HEK293 (cell line): ENCODE results near the gene VOPP1.

Source experiments
- CTCF ChIA-PET: fragments of 350-600 bp; formaldehyde crosslinking; extraction: SDS; loops from one replicate; lab custom pipeline; 2021; ENCODE audit warnings: antibody characterized with exemption; lab: Yijun Ruan, JAX
- POLR2A ChIA-PET: fragments of 300-600 bp; formaldehyde crosslinking; extraction: SDS; loops from one replicate; lab custom pipeline; 2020; ENCODE audit warnings: antibody characterized with exemption, inconsistent platforms; lab: Yijun Ruan, JAX
- H3K27ac ChIP-seq: fragments of 200-500 bp; sonication (Bioruptor generic); 2 replicates; pipeline ENCODE4 v1.5.1; 2014; ENCODE audit warnings: low read depth, low read length, control low read depth, inconsistent platforms; ENCODE audit errors: extremely low read depth
- H3K36me3 ChIP-seq, 2 experiments: fragments of 200-500 bp in 1 of 2; sonication (Bioruptor generic) in 1 of 2; 1 replicate in 1 of 2; 2 replicates in 1 of 2; pipeline ENCODE4 v1.5.1; 2014 to 2017; ENCODE audit warnings: inconsistent platforms in 2 of 2, low read length in 2 of 2; ENCODE audit not compliant: control insufficient read depth in 2 of 2, insufficient read depth in 1 of 2
- H3K4me1 ChIP-seq: fragments of 200-500 bp; sonication (Bioruptor generic); 2 replicates; pipeline ENCODE4 v1.5.1; 2014; ENCODE audit warnings: mild to moderate bottlenecking, low read length, inconsistent platforms; ENCODE audit not compliant: control insufficient read depth, insufficient read depth
- H3K4me3 ChIP-seq: 2 replicates; pipeline ENCODE4 v1.5.1; 2011; ENCODE audit warnings: low read depth, mild to moderate bottlenecking, control low read depth, low read length, moderate library complexity
- H3K9me3 ChIP-seq: fragments of 200-500 bp; sonication (Bioruptor generic); 2 replicates; pipeline ENCODE4 v1.5.1; 2014; ENCODE audit warnings: low read depth, low read length, inconsistent platforms; ENCODE audit not compliant: control insufficient read depth, insufficient read depth
- BCL11A ChIP-seq: fragments of 450-650 bp; formaldehyde crosslinking; IDR thresholded peaks from 2 replicates; pipeline ENCODE4 v1.5.1; 2016; ENCODE audit warnings: low read depth, missing biosample characterization, missing genetic modification characterization
- EGR2 ChIP-seq: fragments of 450-650 bp; formaldehyde crosslinking; IDR thresholded peaks from 2 replicates; pipeline ENCODE4 v1.5.1; 2016; ENCODE audit warnings: low read depth, missing biosample characterization, missing genetic modification characterization
- GLI4 ChIP-seq: fragments of 450-650 bp; formaldehyde crosslinking; IDR thresholded peaks from 2 replicates; pipeline ENCODE4 v1.5.1; 2016; ENCODE audit warnings: missing biosample characterization, missing genetic modification characterization
- KLF8 ChIP-seq: fragments of 450-650 bp; formaldehyde crosslinking; IDR thresholded peaks from 2 replicates; pipeline ENCODE4 v1.5.1; 2016; ENCODE audit warnings: missing biosample characterization, missing genetic modification characterization
- SETDB1 ChIP-seq: IDR thresholded peaks from one replicate; pipeline ENCODE4 v1.6.1; 2017; ENCODE audit warnings: mild to moderate bottlenecking, low read length, moderate library complexity, mixed read lengths; ENCODE audit not compliant: insufficient read length
- SP7 ChIP-seq: fragments of 450-650 bp; formaldehyde crosslinking; IDR thresholded peaks from 2 replicates; pipeline ENCODE4 v1.5.1; 2016; ENCODE audit warnings: missing biosample characterization, missing genetic modification characterization
- ZBTB6 ChIP-seq: fragments of 450-650 bp; formaldehyde crosslinking; IDR thresholded peaks from 2 replicates; pipeline ENCODE4 v1.5.1; 2017; ENCODE audit warnings: missing biosample characterization, missing genetic modification characterization
- ZFHX2 ChIP-seq: fragments of 450-650 bp; formaldehyde crosslinking; conservative IDR thresholded peaks from 2 replicates; pipeline ENCODE4 v1.5.1; 2016; ENCODE audit warnings: missing biosample characterization, missing genetic modification characterization
- ZNF138 ChIP-seq: fragments of 450-650 bp; formaldehyde crosslinking; IDR thresholded peaks from 2 replicates; pipeline ENCODE4 v1.5.1; 2016; ENCODE audit warnings: missing biosample characterization, missing genetic modification characterization, borderline replicate concordance
- ZNF2 ChIP-seq: fragments of 450-650 bp; formaldehyde crosslinking; IDR thresholded peaks from 2 replicates; pipeline ENCODE4 v1.5.1; 2016; ENCODE audit warnings: missing biosample characterization, missing genetic modification characterization
- ZNF26 ChIP-seq: fragments of 450-650 bp; formaldehyde crosslinking; IDR thresholded peaks from 2 replicates; pipeline ENCODE4 v1.5.1; 2016; ENCODE audit warnings: missing biosample characterization, missing genetic modification characterization
- ZNF274 ChIP-seq, 2 experiments: fragments of 200-500 bp in 1 of 2; fragments of 450-650 bp in 1 of 2; sonication (Bioruptor generic) in 1 of 2; formaldehyde crosslinking in 1 of 2; IDR thresholded peaks; 2 replicates each; pipeline versions ENCODE4 v1.5.1 to v1.6.1; 2014 to 2016; ENCODE audit warnings: borderline replicate concordance in 1 of 2, inconsistent platforms in 1 of 2, low read length in 1 of 2, missing biosample characterization in 1 of 2, missing genetic modification characterization in 1 of 2
- ZNF280D ChIP-seq: fragments of 450-650 bp; formaldehyde crosslinking; IDR thresholded peaks from 2 replicates; pipeline ENCODE4 v1.5.1; 2016; ENCODE audit warnings: missing biosample characterization, missing genetic modification characterization
- ZNF366 ChIP-seq: fragments of 450-650 bp; formaldehyde crosslinking; conservative IDR thresholded peaks from 2 replicates; pipeline ENCODE4 v1.5.1; 2016; ENCODE audit warnings: missing biosample characterization, missing genetic modification characterization
- ZNF473 ChIP-seq: fragments of 450-650 bp; formaldehyde crosslinking; IDR thresholded peaks from 2 replicates; pipeline ENCODE4 v1.5.1; 2017; ENCODE audit warnings: missing biosample characterization, missing genetic modification characterization
- ZNF645 ChIP-seq: fragments of 450-650 bp; formaldehyde crosslinking; IDR thresholded peaks from 2 replicates; pipeline ENCODE4; 2016; ENCODE audit warnings: missing biosample characterization, missing genetic modification characterization
- ZNF654 ChIP-seq: fragments of 450-650 bp; formaldehyde crosslinking; IDR thresholded peaks from 2 replicates; pipeline ENCODE4 v1.5.1; 2016; ENCODE audit warnings: low read depth, missing biosample characterization, missing genetic modification characterization
- ZNF777 ChIP-seq: fragments of 450-650 bp; formaldehyde crosslinking; IDR thresholded peaks from 2 replicates; pipeline ENCODE4 v1.5.1; 2017; ENCODE audit warnings: missing biosample characterization, missing genetic modification characterization, borderline replicate concordance
- TF ChIP-seq, protein P1 (sequence below): fragments of 450-650 bp; formaldehyde crosslinking; IDR thresholded peaks from 2 replicates; pipeline ENCODE4 v1.5.1; 2016; ENCODE audit warnings: missing biosample characterization, missing genetic modification characterization

Gene VOPP1

GRCh38 chr7:55569269-55569663, 3.0 kb downstream of the VOPP1 start:
- CTCF ChIA-PET = interaction anchor here (0.6 kb wide), 1 partner anchor 289 kb away, joined by 3 read pairs; no protein-coding TSS in a partner anchor
- Histone ChIP-seq H3K4me3 (no peak overlapping the region), H3K36me3 (no peaks in the 10 kb centered on the region), H3K9me3 (no peaks in the 10 kb centered on the region), H3K27ac (no peak overlapping the region), H3K4me1 (peaks cover 11% of the 10 kb centered on the region; the same call in 1 of the 2 replicates)
- TF ChIP-seq ZNF2 (tag by site-specific recombination) (no peak), SETDB1 (no peak), BCL11A (tag by site-specific recombination) (no peak), ZNF654 (tag by site-specific recombination) (no peak), ZNF366 (tag by site-specific recombination) (no peak), KLF8 (tag by site-specific recombination) (no peak), GLI4 (no peak), ZNF274 (IDR thresholded peaks at IDR 0.05; ENCODE audit: low read length) (no peak), ZNF274 (tag by site-specific recombination; IDR thresholded peaks at IDR 0.05; ENCODE audit: borderline replicate concordance) (no peak), ZNF777 (tag by site-specific recombination) (no peak), ZBTB6 (no peak), ZNF280D (tag by site-specific recombination) (no peak), ZNF473 (no peak), ZNF138 (tag by site-specific recombination) (no peak), ZNF26 (no peak), ZFHX2 (tag by site-specific recombination) (no peak), ZNF645 (no peak), SP7 (tag by site-specific recombination) (no peak), EGR2 (tag by site-specific recombination) (no peak)
- TF ChIP-seq, protein P1, sequence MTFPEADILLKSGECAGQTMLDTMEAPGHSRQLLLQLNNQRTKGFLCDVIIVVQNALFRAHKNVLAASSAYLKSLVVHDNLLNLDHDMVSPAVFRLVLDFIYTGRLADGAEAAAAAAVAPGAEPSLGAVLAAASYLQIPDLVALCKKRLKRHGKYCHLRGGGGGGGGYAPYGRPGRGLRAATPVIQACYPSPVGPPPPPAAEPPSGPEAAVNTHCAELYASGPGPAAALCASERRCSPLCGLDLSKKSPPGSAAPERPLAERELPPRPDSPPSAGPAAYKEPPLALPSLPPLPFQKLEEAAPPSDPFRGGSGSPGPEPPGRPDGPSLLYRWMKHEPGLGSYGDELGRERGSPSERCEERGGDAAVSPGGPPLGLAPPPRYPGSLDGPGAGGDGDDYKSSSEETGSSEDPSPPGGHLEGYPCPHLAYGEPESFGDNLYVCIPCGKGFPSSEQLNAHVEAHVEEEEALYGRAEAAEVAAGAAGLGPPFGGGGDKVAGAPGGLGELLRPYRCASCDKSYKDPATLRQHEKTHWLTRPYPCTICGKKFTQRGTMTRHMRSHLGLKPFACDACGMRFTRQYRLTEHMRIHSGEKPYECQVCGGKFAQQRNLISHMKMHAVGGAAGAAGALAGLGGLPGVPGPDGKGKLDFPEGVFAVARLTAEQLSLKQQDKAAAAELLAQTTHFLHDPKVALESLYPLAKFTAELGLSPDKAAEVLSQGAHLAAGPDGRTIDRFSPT (tag by site-specific recombination) = no peak
- POLR2A ChIA-PET = no interaction called here
